Mucosa of gallbladder (tissue), 1 donor: ENCODE data around the gene INIP. TPM values are rescaled to one million over a fixed set of nuclear protein-coding genes. Genes with fewer than 3 reads are reported as not detected.

Source experiments
- DNase-seq: peaks from one replicate; pipeline ENCODE4 v3.0.0-alpha.2; 2020; ENCODE audit warnings: low spot score
- total RNA-seq: library from RNA; stranded (reverse); gene quantifications from one replicate; pipeline ENCODE4 v1.2.1, GENCODE V29; 2021
- donor health status: DM: no; HTN: no; CAD: no.

The INIP gene, protein sequence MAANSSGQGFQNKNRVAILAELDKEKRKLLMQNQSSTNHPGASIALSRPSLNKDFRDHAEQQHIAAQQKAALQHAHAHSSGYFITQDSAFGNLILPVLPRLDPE
- 21.5 TPM for total RNA-seq

- DNase-seq: peak; percentile 97
Observed at GRCh38 chr9:112717661-112718331, at the start of gene INIP. INIP (minus strand) TSS chr9:112718117; CDS start chr9:112716485, 1,632 bp downstream.

DNA sequence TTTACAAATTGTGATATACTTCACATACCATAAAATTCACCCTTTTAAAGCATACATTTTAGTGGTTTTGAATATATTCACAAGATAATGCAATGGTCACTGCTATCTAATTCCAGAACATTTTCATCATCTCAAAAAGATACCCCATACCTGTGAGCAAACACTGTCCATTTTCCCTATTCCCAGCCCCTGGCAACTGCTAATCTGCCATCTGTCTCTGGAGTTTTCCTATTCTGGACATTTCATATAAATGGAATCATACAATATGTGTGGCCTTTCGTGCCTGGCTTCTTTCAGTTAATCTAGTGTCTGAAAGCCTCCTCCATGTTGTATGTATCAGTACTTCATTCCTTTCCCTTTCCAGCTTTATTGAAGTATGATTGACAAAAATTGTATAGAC, 47.4 kb upstream of the INIP start:
- DNase-seq: no peak

GRCh38 chr9:112764837-112765236, 46.9 kb upstream of the INIP start:
- DNase-seq: no peak

DNA sequence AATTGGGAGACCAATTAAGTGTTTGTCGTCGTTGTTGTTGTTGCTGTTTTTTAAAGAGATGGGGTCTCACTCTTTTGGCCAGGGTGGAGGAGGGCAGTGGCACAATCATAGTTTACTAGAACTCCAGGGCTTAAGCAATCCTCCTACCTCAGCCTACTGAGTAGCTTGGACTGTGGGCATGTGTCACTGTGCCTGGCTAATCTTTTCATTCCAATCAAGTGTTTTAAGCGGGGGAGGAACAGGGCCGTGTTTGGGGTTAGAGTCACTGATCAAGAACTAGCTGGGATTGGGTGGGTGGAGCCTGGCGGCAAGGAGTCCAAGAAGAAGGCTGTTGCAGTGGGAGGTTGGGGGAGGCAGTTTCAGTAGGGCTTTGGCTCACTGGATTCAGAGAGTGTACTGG, 46.4 kb upstream of the INIP start:
- no peak for DNase-seq

DNA sequence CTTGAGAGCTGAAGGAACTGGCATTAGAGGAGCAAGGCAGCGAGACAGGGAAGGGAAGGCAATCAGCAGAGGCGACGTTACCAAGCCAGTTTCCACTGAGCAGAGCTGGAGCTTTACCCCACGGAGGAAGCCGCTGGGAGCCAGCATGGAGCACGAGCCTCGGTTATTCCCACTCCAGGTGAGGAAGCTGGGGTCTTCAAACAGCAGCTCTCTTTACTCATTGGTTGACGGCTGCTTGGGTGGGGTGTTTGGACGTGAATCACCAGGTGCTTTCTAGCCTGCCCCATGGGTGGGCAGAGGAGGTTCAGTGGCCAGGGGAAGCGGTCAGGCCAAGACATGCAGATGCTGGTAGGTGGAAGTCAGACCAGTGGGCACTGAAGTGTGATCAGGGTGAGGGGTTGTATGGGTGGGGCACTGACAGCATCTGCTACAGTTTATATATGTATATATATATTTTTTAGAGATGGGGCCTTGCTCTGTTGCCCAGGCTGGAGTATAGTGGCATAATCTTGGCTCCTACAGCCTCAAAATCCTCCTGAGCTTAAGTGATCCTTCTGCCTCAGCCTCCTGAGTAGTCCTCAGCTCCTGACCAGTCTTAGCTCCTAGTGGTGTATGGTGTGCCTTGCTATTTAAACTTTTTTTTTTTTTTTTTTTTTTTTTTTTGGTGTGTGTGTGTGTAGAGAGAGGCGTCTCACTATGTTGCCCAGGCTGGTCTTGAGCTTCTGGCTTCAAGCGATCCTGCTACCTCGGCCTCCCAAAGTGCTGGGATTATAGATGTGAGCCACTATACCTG, 45.0 kb upstream of the INIP start:
- DNase-seq: no peak

GRCh38 chr9:112761912-112762655, 44.2 kb upstream of the INIP start:
- no peak for DNase-seq

DNA sequence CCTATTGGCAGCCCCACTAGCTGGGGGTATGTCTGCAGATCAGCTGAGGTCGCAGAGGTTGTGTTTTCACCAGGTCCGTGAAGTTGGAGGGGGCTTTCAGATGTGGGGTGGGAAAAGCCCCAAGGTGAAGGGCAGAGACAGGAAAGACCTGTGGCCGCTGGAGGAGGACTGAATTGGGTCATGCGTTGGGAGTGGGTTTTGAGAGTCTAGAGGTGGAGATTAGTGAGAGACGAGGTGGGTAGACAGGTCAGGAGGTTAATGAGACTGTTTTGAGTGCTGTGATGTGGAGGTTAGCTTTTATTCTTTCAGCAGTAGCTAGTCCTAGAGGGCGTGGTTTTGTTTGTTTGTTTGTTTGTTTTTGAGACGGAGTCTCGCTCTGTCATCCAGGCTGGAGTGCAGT, 42.9 kb upstream of the INIP start:
- no peak for DNase-seq

DNA sequence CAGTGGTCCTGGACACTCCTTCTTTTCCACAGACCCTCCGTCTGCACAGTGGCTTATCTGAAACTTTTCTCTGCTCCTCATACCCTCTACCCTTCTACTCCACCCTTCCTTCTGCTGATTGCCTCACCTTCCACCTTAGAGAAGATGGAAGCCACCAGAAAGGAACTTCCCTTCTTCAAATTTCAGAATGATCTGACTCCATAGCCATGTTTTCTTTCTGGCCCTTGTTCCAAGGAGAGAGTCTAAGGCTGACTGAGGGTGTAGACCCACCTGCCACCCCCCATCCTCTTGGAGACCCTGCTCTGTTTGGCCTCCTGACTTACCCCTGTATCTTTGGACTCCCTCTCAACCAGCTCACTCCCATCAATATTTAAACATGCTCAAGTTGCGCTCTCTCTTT, 40.0 kb upstream of the INIP start:
- DNase-seq: no peak

GRCh38 chr9:112757282-112757883, 39.5 kb upstream of the INIP start:
- DNase-seq: no peak

GRCh38 chr9:112755675-112756074, 37.8 kb upstream of the INIP start:
- DNase-seq: no peak

DNA sequence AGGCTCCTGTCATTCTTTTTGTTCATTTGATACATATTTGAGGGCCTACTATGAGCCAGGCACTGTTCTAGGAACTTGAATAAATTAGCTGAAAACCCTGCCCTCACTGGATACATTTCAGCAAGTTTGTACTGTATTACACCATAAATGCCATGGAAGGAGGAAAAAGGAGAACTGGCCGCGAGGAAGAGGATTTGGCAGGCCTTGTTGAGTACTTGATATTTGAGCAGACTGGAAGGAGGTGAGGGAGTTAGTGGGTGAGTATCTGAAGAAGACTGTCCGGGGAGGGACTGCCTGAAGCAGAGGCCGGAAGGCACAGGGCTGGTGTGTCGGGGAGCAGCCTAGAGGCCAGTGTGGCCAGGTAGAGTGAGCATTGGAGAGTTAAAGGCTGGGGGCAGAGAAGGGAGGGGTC, 37.1 kb upstream of the INIP start:
- DNase-seq: no peak

DNA sequence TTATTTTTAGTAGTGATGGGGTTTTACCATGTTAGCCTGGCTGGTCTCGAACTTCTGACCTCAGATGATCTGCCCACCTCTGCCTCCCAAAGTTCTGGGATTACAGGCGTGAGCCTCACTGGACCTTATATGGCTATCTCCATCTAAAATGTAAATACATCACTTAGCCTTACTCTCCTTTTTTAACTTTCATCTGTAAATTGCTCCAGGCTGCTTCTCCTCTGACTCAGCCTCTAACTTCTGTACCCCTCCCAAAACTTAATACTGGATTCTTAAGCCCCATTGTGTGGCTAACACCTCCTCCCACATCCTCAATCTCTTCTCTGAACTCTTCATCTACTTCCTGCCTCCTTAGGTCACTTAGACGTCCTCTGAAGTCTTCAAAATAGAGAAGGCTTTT, 36.7 kb upstream of the INIP start:
- DNase-seq: no peak

- DNase-seq: no peak
Observed at GRCh38 chr9:112753725-112754124, 35.8 kb upstream of the INIP start.

GRCh38 chr9:112752334-112753125, 34.6 kb upstream of the INIP start:
- no peak for DNase-seq

GRCh38 chr9:112751056-112751795, 33.3 kb upstream of the INIP start:
- DNase-seq: peak; percentile 41

GRCh38 chr9:112750764-112751055, 32.8 kb upstream of the INIP start:
- no peak for DNase-seq

GRCh38 chr9:112750016-112750763, 32.3 kb upstream of the INIP start, which contains the start of gene SNX30:
SNX30 (plus strand) TSS chr9:112750760; CDS start chr9:112751002, 242 bp downstream.
- DNase-seq: peak; percentile 90

- no peak for DNase-seq
Observed at GRCh38 chr9:112747094-112747493, 29.2 kb upstream of the INIP start.

- no peak for DNase-seq
Observed at GRCh38 chr9:112744177-112744576, 26.3 kb upstream of the INIP start.
